Right renal cortex interstitium (tissue), 3 donors: ENCODE data around the gene SSBP3. TPM values are rescaled to one million over a fixed set of nuclear protein-coding genes. Genes with fewer than 3 reads are reported as not detected.
"Not testable (repeated sequence)": the region's sequence is repeated elsewhere in the genome, so short reads cannot be mapped to it uniquely, and the experiment has no call there.

Experiments
- DNase-seq, 3 donors: peaks; one replicate each; pipeline ENCODE4 v3.0.0-alpha.2; 2013; ENCODE audit warnings: low read depth in 3 of 3, low spot score in 2 of 3
- polyA plus RNA-seq, 3 donors: library from polyadenylated mRNA; unstranded; fragments of 120-200 nt; gene quantifications; one replicate each; pipeline ENCODE4 v1.2.1, GENCODE V29; 2013; ENCODE audit not compliant: insufficient read length in 3 of 3

SSBP3 gene
- polyA plus RNA-seq, 3 donors = 103 to 110 (median 105) TPM

DNA sequence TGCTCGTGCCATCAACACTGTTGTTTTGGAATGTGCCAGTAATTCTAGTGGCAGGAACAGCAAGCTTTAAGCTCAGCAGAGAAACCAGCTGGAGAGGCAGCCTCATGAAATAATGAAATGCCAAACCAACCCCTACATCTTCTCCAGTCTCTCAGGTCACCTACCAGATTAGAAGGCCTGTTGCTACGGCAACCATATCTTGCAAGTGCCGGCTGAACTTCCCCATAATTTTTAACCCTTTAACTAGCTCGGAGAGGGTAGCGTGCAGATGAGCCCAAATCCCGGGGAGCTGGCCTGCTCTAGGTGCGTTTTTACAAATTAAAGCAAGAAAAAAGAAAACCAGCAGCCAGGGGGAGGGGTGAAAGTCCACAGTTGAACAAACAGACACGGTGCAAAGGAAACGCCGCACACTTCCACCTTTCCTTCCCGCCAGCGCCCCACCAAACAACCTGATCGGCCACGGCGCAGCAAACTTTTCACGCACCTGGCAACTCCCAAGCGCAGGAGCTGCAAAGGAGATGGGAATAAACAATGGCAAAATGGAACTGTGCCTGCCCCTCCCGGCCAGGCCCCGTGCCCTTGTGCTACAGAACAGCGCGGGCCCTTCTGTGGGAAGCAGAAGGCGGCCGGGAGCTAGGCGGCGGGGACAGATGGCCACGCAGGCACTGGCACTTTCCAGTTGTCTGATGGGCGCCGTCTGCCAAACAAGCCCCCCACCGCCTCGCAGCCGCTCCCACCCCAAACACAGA, 50.1 kb downstream of the SSBP3 start:
- no peak for DNase-seq

DNA sequence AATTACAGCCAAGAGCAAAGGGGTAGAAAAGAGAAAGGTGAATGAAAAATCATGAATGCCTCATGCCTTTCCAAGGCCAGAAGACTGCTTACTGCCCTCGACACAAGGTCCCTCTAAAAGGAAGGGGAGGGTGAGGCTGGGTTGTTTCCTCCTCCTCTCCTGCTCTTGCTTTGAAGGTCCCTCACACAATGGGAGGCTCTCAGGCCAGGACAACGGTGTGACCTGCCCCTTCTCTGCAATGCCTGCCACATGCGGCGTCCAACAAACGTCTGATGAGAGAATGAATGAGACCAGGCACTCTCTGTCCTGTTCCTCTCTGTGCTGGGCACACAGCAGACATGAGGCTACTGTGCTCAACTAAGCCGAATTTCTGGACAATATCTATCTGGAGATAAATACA, 51.3 kb downstream of the SSBP3 start:
- no peak for DNase-seq

DNA sequence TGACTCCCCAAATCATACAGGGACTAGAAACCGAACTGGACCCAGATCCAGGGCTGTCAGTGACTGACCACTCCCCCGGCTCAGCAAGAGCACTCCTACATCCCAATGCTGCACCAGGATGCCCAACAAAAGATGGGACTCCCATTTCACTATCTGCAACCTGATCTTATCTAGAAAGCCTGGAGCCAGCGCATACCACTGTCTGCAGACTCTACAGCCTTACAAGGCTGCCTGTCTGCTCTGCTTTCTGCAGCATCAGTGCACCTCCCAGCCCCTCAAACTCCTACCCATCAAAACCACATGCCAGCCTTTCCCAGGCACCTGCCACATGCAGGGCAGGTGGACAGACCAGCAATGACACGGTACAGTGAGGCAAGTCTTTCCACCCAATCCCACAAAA, 52.2 kb downstream of the SSBP3 start:
- no peak for DNase-seq

- no peak for DNase-seq
Observed at GRCh38 chr1:54352755-54353154, 53.4 kb downstream of the SSBP3 start.

GRCh38 chr1:54350360-54350759, 55.8 kb downstream of the SSBP3 start:
- DNase-seq = no peak

DNA sequence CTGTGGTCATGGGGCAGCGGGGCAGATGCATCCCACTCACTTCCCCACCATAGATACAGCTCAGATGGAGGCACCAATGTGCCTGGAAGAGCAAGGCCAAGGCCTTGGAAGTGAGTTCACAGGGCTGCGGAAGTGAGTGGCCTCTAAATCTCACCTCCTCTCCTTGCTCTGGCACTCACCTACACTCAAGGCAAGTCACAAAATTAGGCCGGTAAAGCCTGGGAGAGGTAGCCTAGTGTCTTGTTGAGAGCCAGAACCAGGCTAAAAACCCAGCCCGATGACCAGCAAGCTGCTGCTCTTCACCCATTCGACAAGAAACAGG, 57.5 kb downstream of the SSBP3 start:
- DNase-seq = no peak

DNA sequence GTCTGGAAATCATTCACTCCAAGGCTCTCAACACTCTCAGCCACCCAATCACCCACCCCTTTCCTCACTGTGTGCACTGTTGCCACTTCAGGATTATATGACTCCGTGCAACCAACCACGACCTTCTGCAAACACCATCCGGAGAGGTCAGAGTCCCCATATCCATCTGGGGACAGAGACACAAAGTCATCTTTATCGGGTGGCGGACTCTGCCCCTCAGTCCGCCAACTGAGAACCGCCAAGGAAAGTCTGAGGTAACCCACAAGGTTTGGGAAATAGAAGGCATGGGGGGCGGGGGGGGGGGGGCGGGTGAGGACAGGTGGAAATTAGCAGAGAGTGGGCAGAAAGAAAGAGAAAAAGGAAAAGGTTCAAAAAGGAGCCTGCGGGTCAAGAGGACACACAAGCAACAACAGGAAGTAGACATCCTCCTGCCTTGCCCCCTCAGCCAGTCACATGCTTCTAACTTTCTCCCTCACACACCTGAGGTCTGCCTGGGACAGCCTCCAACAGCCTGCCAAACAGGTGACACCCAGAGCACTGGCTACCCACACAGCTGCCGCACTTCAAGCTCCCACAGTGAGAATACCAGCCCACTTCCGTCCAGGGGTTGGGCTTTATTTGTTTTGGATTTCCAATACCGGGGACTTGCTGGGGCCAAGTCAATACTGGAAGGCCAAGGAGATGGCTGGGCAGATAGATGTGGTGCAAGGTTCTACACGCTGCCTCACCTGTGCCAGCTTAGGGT, 58.1 kb downstream of the SSBP3 start:
- no peak for DNase-seq

DNA sequence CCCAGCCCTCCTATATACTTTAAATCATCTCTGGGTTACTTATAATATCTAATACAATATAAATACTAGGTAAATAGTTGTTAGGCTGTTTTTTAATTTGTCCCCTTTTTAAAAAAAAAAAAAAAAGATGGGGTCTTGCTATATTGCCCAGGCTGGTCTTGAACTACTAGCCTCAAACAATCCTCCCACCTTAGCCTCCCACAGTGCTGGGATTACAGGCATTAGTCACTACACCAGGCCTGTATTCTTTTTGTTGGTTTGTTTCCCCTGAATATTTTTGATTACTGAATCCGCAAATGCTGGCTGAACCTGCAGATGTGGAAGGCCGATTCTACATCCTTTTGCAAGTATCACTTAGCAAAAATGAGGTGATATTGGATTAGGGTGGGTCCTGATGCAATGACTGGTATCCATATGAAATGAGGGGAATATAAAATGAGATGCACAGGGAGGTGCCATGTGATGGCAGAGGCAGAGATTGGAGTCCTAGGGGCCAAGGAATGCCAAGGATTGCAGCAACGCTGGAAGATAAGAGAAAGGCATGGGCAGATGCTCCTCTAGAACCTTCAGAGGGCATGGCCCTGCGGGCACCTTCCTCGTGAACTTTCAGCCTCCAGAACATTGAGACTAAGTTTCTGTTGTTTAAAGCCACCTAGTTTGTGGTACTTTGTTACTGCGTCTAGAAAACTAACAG, 58.8 kb downstream of the SSBP3 start:
- DNase-seq = no peak

GRCh38 chr1:54345548-54345947, 60.6 kb downstream of the SSBP3 start:
- DNase-seq = not testable (repeated sequence)

- no peak for DNase-seq
Observed at GRCh38 chr1:54345116-54345515, 61.1 kb downstream of the SSBP3 start.

GRCh38 chr1:54342742-54343687, 63.2 kb downstream of the SSBP3 start:
- no peak for DNase-seq

DNA sequence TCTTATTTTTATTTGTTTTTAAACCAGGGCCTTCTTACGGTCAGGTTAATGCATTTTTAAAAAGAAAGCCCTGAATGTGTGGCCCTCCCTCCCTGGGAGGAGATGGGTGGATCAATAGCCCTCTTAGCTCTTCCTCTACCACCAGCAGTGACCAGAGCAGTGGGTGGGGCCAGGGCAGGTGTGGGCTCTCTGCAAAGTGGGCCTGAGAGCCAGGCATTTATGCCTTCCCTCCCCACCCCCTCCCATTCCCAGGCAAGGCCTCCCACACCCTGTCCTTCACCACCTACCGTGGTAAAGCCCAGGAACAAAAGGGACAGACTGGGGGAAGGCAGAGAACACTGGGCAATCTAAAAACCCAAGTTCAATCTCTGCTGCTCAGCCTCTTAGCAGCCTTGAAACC, 63.9 kb downstream of the SSBP3 start:
- DNase-seq = no peak

DNA sequence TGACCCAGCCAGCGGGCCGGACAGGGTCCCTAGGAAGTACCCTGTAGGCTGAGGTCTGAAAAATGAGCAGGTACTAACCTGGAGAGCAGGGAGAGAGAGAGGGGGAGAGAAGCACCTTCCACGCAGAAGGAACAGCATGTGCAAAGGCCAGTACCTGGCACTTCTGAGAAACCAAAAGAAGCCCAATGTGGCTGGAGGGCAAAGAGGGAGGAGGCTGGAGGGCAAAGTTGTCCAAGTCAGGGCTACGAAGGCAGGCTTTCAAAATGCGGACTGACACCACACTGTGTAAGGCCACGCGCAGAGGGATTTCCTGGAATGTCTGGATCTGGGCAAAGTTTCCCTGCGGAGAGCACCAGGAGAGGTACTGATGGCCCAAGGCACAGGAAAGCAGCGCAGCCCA, 64.4 kb downstream of the SSBP3 start:
- DNase-seq = no peak

DNA sequence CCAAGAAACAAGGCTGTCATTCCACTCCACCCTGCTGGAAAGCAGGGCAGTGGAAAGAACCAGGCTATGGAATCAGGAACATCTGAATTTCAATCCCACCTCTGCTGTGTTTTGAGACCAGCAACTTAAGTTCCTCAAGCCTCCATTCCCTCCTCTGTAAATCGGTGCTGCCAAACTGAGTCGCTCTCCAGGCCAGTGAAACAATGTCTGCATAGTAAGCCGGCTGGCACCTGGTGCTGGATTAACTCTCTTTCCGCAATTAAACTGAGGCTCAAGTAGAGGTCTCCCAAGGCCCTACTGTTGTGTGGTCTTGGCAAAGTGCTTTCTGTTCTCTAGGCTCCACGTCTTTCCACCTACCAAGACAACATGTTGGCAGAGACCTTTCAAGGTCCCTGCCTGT, 65.3 kb downstream of the SSBP3 start:
- DNase-seq = no peak

GRCh38 chr1:54340434-54340833, 65.8 kb downstream of the SSBP3 start:
- DNase-seq = no peak

DNA sequence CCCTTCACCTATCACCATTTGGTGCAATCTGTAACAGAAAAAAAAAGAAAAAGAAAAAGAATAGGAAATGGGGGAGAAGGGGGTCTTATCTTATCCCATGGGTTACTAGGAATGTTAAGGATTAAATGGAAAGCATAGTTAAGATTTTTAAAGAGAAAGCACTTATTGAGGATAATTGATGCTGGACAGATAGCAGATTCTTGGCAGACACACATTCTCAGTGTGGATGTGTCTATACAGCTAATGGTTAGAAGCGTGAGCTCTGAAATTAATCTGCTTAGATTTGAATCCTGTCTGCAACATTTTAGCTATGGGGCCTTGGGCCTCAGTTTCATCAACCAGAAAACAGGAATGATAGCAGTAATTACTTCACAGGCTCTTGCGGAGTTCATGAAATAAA, 67.1 kb downstream of the SSBP3 start:
- DNase-seq = no peak

GRCh38 chr1:54338464-54338863, 67.7 kb downstream of the SSBP3 start:
- no peak for DNase-seq

DNA sequence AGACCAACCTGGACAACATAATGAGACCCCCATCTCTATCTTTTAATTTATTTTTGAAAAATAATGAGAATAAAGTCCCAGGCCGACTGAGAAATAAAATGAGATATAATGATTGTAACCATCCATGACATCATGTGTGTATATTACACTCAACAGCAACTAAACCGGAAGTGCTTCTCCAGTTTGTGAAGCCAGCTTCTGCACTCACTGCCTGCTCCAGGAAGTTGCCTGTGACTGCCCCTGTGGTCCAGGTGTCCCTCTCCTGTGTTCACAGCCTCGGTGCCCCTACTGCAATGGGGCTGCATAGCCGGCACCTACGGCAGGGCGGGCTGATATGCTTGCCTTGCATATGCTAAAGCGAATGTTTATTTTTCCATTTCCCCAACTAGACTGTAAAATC, 68.3 kb downstream of the SSBP3 start:
- DNase-seq = no peak

GRCh38 chr1:54337034-54337433, 69.2 kb downstream of the SSBP3 start:
- DNase-seq = no peak

DNA sequence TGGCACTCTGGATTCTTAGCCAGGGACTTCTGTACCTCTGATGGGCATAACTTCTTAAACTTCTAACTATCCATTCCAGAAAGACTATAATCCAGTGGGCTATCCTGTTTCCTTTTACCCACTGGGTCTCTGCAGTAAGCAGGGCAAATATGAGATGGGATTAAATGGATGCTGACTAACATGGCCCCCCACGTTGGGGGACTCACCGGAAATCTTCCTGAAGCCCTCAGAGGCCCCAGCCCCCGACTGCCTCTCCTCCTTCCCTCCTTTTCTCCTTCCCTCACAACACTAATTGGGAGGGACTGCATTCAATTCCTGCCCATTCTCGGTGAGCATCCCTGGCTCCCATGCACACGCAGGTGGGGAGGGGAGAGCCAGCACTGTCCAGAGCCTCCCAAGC, 70.1 kb downstream of the SSBP3 start:
- no peak for DNase-seq

DNA sequence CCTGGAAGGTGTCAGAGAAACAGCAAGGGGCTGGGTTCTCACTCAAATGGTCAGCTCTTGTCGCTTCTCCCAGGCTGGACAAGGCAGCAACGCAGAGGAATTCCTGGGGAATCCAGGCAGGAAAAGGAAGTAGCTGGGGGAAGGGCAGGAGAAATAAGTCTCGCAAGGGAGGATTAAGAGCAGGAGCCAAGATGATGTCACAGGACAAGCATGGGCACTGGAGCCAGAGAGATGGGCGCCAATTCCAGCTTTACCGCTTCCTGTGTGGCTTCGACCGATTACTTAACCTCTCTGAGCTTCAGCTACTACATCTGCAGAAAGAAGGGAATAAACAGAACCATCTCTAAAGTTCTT, 70.5 kb downstream of the SSBP3 start:
- DNase-seq = peak in 1 of 3 donors; percentile 64
